AG04449 (cell line): ENCODE results near the gene TECTA.

ENCODE experiments used
- CTCF ChIA-PET: fragments of 350-600 bp; formaldehyde crosslinking; extraction: SDS; loops from one replicate; lab custom pipeline; 2021; ENCODE audit warnings: antibody characterized with exemption; lab: Yijun Ruan, JAX
- POLR2A ChIA-PET: fragments of 400-600, 350-600 bp; formaldehyde crosslinking; extraction: SDS; loops from one replicate; lab custom pipeline; 2020; ENCODE audit warnings: antibody characterized with exemption, inconsistent platforms; lab: Yijun Ruan, JAX
- DNase-seq: peaks from one replicate; pipeline ENCODE4 v3.0.0-alpha.2; 2010; ENCODE audit warnings: low read depth, low spot score
- H3K4me3 ChIP-seq: 2 replicates; pipeline ENCODE4 v1.5.1; 2011; ENCODE audit warnings: low read depth, mild to moderate bottlenecking, control low read depth, low read length
- TF ChIP-seq, protein P1 (sequence below): IDR thresholded peaks from one replicate; pipeline ENCODE4 v1.5.1; 2011; ENCODE audit warnings: mild to moderate bottlenecking, moderate library complexity, low read length, control low read depth, inconsistent platforms; ENCODE audit not compliant: insufficient read depth; ENCODE audit errors: missing control alignments

The TECTA gene

DNA sequence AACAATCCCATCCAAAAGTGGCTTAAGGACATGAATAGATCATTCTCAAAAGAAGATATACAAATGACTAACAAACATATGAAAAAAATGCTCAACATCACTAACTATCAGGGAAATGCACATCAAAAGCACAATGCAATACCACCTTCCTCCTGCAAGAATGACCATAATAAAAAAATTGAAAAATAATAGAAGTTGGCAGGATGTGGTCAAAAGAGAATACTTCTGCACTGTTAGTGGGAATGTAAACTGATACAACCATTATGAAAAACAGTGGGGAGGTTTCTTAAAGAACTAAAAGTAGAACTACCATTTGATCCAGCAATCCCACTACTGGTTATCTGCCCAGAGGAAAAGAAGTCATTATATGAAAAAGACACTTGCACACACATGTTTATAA lies 113.8 kb downstream of the TECTA start:
- TF ChIP-seq, protein P1, sequence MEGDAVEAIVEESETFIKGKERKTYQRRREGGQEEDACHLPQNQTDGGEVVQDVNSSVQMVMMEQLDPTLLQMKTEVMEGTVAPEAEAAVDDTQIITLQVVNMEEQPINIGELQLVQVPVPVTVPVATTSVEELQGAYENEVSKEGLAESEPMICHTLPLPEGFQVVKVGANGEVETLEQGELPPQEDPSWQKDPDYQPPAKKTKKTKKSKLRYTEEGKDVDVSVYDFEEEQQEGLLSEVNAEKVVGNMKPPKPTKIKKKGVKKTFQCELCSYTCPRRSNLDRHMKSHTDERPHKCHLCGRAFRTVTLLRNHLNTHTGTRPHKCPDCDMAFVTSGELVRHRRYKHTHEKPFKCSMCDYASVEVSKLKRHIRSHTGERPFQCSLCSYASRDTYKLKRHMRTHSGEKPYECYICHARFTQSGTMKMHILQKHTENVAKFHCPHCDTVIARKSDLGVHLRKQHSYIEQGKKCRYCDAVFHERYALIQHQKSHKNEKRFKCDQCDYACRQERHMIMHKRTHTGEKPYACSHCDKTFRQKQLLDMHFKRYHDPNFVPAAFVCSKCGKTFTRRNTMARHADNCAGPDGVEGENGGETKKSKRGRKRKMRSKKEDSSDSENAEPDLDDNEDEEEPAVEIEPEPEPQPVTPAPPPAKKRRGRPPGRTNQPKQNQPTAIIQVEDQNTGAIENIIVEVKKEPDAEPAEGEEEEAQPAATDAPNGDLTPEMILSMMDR, result no peak
- CTCF ChIA-PET, result no interaction called here
- DNase-seq, result no peak

DNA sequence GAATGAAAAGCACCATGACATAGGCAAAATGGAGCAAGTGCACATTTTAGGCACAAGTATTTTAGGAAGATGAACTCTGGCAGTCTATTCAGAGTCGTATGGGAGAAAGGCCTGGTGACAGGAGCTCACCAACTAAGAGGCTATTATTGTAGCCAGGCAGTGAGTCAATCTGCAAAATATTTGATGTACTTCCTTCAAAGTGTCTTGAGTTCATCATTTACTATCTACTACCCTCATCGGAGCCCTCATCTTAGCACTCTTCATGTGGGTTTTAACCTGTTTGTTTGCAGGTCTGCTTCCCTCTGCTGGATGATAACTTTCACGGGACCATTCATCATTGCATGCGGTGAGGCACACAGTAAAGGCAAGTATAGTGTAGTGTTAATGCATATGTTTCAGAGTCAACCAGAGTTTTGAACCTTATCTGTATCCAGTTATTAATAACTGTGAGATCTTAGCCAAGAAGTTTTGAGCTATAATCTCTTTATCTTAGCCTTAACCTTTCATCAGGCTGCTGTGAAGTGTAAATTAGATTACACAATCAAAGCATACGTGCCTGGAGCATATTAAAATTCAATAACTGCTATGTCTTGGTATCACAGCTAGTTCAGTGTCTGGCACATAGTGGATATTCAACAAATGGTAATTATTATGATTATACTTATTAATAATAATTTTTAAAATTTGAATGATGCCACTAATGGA lies 120.6 kb downstream of the TECTA start:
- no peak for DNase-seq
- CTCF ChIA-PET, result interaction anchor here (2.7 kb wide), 1 partner anchor 27 kb away, joined by 12 read pairs; no protein-coding TSS in a partner anchor
- H3K4me3 ChIP-seq, result no peak overlapping the region
- POLR2A ChIA-PET, result no interaction called here
- TF ChIP-seq, protein P1, result no peak

More for the DNA sequence above, 113.8 kb downstream of the TECTA start:
- H3K4me3 ChIP-seq, result no peak overlapping the region
- POLR2A ChIA-PET, result no interaction called here

DNA sequence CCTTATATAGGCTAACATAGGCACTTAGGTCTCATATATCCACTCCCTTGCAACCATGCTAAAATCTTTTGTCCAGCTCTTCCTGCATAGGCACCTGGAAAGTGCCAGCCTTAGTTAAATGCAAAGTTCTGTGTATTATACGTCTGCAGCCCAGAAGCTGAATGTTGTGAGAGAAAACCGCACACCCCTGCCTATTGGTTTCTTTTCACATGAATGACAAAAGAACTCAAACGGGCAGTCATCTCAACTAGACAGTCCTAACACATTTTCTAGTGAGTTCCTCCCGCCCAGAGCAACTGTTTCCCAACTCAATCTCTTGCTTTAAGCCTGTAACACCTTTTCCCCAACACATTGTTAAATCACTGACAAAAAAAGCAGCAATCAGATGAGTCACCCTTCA lies 122.1 kb downstream of the TECTA start:
- TF ChIP-seq, protein P1, result no peak
- POLR2A ChIA-PET, result no interaction called here
- CTCF ChIA-PET, result interaction anchor here (2.7 kb wide), 1 partner anchor 28 kb away, joined by 12 read pairs; no protein-coding TSS in a partner anchor

DNA sequence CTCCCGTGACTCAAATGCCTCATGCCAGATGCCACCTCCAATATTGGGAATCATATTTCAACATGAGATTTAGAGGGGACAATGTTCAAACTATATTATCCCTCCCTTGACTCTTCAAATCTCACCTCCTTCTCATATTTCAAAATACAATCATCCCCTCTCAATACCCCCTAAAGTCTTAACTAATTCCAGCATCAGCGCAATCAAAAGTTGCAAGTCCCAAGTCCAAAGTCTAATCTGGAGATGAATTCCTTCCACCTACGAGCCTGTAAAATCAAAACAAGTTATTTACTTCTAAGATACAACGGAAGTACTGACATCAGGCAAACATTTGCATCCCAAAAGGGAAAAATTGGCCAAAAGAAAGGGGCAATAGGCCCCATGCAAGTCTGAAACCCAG lies 124.3 kb downstream of the TECTA start:
- TF ChIP-seq, protein P1, result no peak
- ChIA-PET CTCF (no interaction called here), POLR2A (no interaction called here)
- no peak for DNase-seq
- H3K4me3 ChIP-seq, result no peak overlapping the region

More for the DNA sequence above, 122.1 kb downstream of the TECTA start:
- DNase-seq, result no peak
- H3K4me3 ChIP-seq, result no peak overlapping the region

DNA sequence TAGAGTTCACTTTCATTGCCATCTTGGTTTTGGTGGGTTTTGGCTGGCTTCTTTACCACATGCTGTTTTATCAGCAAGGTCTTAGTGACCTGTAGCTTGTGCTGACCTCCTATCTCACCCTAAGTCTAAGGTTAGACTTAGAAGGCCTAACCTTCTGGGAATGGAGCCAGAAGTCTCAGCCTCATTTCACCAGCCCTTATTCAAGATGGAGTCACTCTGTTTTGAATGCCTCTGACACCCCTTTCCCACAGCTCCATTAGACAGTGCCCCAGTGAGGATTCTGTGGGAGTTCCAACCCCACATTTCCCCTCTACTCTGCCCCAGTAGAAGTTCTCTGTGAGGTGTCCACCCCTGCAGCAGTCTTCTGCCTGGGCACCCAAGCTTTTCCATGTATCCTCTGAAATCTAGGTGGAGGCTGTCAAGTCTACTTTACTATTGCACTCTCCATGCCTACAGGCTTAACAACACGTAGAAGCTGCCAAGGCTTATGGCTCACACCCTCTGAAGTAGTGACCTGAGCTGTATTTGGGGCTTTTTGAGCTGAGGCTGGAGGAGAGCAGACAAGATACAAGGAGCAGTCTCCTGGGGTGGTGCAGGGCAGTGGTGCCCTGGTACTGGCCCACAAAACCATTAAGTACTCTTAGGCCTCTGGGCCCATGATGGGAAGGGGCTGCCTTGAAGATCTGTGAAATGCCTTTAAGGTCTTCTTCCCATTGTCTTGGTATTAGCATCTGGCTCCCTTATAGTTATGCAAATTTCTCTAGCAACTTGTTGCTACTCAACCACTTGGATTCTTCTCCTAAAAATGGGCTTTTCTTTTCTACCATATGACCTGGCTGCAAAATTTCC lies 125.6 kb downstream of the TECTA start:
- TF ChIP-seq, protein P1, result no peak
- no peak for DNase-seq
- POLR2A ChIA-PET, result no interaction called here

DNA sequence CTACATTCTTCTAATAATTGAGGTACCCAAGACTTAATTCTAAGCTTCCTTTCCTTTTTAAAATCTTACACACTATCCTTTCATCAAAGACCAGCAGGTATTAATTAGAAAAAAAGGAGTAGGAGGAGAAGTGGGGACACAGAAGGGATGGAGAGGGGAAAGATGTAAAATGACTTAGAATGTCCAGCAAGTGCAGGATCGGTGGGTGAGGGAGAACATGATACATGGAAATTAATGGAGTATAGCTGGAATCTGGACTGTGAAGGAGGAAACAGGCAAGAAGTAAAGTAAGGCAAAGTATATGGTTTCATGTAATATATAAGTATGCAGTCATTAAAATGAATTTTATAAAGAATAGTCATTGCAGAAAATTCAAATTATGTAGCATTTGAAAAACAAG lies 127.8 kb downstream of the TECTA start:
- POLR2A ChIA-PET, result no interaction called here
- CTCF ChIA-PET, result interaction anchor here (1.2 kb wide), 1 partner anchor 34 kb away, joined by 4 read pairs; no protein-coding TSS in a partner anchor
- H3K4me3 ChIP-seq, result no peak overlapping the region
- DNase-seq, result no peak
- TF ChIP-seq, protein P1, result no peak

More for the DNA sequence above, 125.6 kb downstream of the TECTA start:
- CTCF ChIA-PET, result interaction anchor here (1.1 kb wide), 1 partner anchor 32 kb away, joined by 4 read pairs; no protein-coding TSS in a partner anchor
- H3K4me3 ChIP-seq, result no peak overlapping the region
